Sigmoid colon (tissue), 7 donors: ENCODE data around the gene BDNF. TPM values are rescaled to one million over a fixed set of nuclear protein-coding genes. Genes with fewer than 3 reads are reported as not detected.

Experiments used
- DNase-seq: peaks from one replicate; pipeline ENCODE4 v3.0.0-alpha.2; 2019
- H3K27ac ChIP-seq, 4 donors: fragments of 200-600 bp; sonication (generic); one replicate each; pipeline ENCODE4 v1.5.1; 2016 to 2019; ENCODE audit warnings: mild to moderate bottlenecking in 1 of 4
- H3K27me3 ChIP-seq, 3 donors: fragments of 200-600 bp; sonication (generic); one replicate each; pipeline ENCODE4 v1.5.1; 2019; ENCODE audit warnings: mild to moderate bottlenecking in 1 of 3
- H3K36me3 ChIP-seq, 4 donors: fragments of 200-600 bp; sonication (generic); one replicate each; pipeline ENCODE4 v1.5.1; 2016 to 2019
- H3K4me1 ChIP-seq, 4 donors: fragments of 200-600 bp; sonication (generic); one replicate each; pipeline ENCODE4 v1.5.1; 2017 to 2019
- H3K4me3 ChIP-seq, 4 donors: fragments of 200-600 bp; sonication (generic); one replicate each; pipeline ENCODE4 v1.5.1; 2017 to 2019; ENCODE audit warnings: mild to moderate bottlenecking in 2 of 4, moderate library complexity in 1 of 4
- H3K9me3 ChIP-seq, 4 donors: fragments of 200-600 bp in 3 of 4; sonication (generic) in 3 of 4; one replicate each; pipeline versions ENCODE4 v1.5.1 to v1.6.1; 2013 to 2019
- EP300 ChIP-seq, 4 donors: sonication (generic); formaldehyde crosslinking; IDR thresholded peaks; one replicate each; pipeline ENCODE4 v1.6.1; 2017; ENCODE audit warnings: antibody characterized with exemption in 4 of 4
- POLR2A ChIP-seq, 2 donors: fragments of 450-650 bp; IDR thresholded peaks; one replicate each; pipeline ENCODE4 v1.6.1; 2016; ENCODE audit warnings: antibody characterized with exemption in 2 of 2, mild to moderate bottlenecking in 2 of 2, moderate library complexity in 2 of 2
- POLR2AphosphoS5 ChIP-seq, 4 donors: sonication (generic); formaldehyde crosslinking; IDR thresholded peaks; one replicate each; pipeline ENCODE4 v1.6.1; 2017; ENCODE audit warnings: antibody characterized with exemption in 4 of 4
- WGBS, 2 donors: extraction: QIAGEN DNeasy Blood & Tissue Kit; methylation state at CpG; one replicate each; pipeline ENCODE4 v1.1.7; 2013; 5-methylcytosine and 5-hydroxymethylcytosine counted together
- intact Hi-C: fragments of 100-400 bp; cut with DNase I; formaldehyde crosslinking; loops from one replicate; pipeline ENCODE4 v1.15.1; 2023
- polyA plus RNA-seq, 3 donors: library from polyadenylated mRNA; stranded (reverse); fragments of 200-250 nt; gene quantifications; one replicate each; pipeline ENCODE4 v1.2.3, GENCODE V29; 2013
- total RNA-seq, 4 donors: library from RNA; depleted of rRNA; stranded (reverse); fragments of >200 nt; gene quantifications; one replicate each; pipeline ENCODE4 v1.1.0, GENCODE V29; 2016
- TF ChIP-seq, protein P1 (sequence below), 4 experiments: fragments of 450-650 bp in 3 of 4; fragments of 200-600 bp in 1 of 4; IDR thresholded peaks; one replicate each; pipeline ENCODE4 v1.5.1; 2016 to 2019; ENCODE audit warnings: antibody characterized with exemption in 4 of 4, mild to moderate bottlenecking in 3 of 4, moderate library complexity in 2 of 4
- donor health status: healthy with polysubstance abuse.
- donor health status: Bipolar disorder and iron deficiency.
- donor health status: healthy.

Gene BDNF
- total and polyA plus RNA-seq, 7 donors: 0.10 to 1.1 (median 0.49) TPM; not detected in 2

DNA sequence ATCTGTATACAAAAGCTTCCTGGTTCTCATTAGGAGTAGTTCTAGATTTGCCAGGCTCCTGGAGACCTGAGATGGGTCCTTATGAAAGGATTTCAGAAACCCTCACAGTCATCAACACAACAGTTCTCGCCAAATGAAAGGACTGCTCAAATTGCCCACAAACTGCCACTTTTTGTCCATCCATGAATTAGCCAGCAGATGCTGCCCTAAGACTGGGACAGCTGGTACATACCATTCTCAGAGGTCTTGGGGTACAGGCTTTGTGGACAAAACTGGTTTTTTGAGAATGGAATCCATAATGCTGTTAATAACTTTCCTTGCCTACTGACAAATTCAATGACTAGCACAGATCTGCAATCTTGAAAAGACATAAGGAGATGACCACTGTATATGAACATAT is 23.4 kb upstream of the BDNF start:
- intact Hi-C loops: no loop called here
- Histone ChIP-seq H3K36me3 (no peaks in the 10 kb centered on the region), H3K4me3 (no peak overlapping the region), H3K9me3 (no peaks in the 10 kb centered on the region), H3K4me1 (peaks cover 0 to 31% (median 28%) of the 10 kb centered on the region in 4 donors), H3K27ac (no peak overlapping the region), H3K27me3 (peaks cover 39 to 62% (median 52%) of the 10 kb centered on the region in 3 donors)
- TF ChIP-seq, protein P1, sequence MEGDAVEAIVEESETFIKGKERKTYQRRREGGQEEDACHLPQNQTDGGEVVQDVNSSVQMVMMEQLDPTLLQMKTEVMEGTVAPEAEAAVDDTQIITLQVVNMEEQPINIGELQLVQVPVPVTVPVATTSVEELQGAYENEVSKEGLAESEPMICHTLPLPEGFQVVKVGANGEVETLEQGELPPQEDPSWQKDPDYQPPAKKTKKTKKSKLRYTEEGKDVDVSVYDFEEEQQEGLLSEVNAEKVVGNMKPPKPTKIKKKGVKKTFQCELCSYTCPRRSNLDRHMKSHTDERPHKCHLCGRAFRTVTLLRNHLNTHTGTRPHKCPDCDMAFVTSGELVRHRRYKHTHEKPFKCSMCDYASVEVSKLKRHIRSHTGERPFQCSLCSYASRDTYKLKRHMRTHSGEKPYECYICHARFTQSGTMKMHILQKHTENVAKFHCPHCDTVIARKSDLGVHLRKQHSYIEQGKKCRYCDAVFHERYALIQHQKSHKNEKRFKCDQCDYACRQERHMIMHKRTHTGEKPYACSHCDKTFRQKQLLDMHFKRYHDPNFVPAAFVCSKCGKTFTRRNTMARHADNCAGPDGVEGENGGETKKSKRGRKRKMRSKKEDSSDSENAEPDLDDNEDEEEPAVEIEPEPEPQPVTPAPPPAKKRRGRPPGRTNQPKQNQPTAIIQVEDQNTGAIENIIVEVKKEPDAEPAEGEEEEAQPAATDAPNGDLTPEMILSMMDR (IDR thresholded peaks at IDR 0.05): no peak
- TF ChIP-seq POLR2A (IDR thresholded peaks at IDR 0.05) (no peak), EP300 (IDR thresholded peaks at IDR 0.05) (no peak), POLR2AphosphoS5 (IDR thresholded peaks at IDR 0.05) (no peak)
- 91% methylated on average over 1 of the region's 1 CpG for WGBS, 2 donors
- no peak for DNase-seq

DNA sequence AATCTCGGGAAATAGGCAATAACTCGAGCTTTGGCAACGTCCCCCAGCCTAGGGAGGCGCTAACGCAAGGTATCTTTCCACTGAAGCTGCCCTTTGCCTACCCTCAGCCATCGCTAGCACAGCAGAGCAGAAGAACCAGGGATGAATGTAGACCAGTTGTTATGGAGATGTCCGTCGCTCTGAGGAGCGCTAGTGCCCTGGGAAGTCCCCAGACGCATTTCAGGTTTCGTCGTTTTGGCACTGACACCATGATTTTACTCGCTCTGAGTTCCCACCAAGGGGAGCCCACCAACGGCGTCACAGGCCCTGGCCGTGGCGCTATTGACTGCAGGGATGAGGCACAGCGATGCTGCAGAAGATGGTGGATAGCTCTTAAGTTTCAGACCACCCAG is 22.7 kb upstream of the BDNF start:
- 5 to 10% methylated on average over 18 of the region's 18 CpGs for WGBS, 2 donors
- Histone ChIP-seq H3K9me3 (no peaks in the 10 kb centered on the region), H3K4me1 (peaks cover 0 to 38% (median 33%) of the 10 kb centered on the region in 4 donors), H3K4me3 (peak overlapping the region in 2 of 4 donors; percentile 39 to 46), H3K27me3 (peaks cover 41 to 70% (median 58%) of the 10 kb centered on the region in 3 donors), H3K27ac (no peak overlapping the region), H3K36me3 (no peaks in the 10 kb centered on the region)
- intact Hi-C loops: no loop called here
- DNase-seq: no peak
- TF ChIP-seq POLR2A (IDR thresholded peaks at IDR 0.05): no peak
- TF ChIP-seq EP300 (IDR thresholded peaks at IDR 0.05): no peak
- TF ChIP-seq, protein P1 (IDR thresholded peaks at IDR 0.05): no peak
- TF ChIP-seq POLR2AphosphoS5 (IDR thresholded peaks at IDR 0.05): no peak

GRCh38 chr11:27722117-27722952 is 22.1 kb upstream of the BDNF start:
- Histone ChIP-seq H3K9me3 (no peaks in the 10 kb centered on the region), H3K27me3 (peaks cover 41 to 75% (median 63%) of the 10 kb centered on the region in 3 donors), H3K36me3 (no peaks in the 10 kb centered on the region), H3K27ac (no peak overlapping the region), H3K4me1 (peaks cover 0 to 39% (median 34%) of the 10 kb centered on the region in 4 donors), H3K4me3 (peak overlapping the region in 3 of 4 donors; percentile 30 to 46 (median 39))
- no peak for DNase-seq
- WGBS, 2 donors: 2% methylated on average over 60 of the region's 60 CpGs
- no peak for TF ChIP-seq EP300 (IDR thresholded peaks at IDR 0.05)
- TF ChIP-seq, protein P1 (IDR thresholded peaks at IDR 0.05): no peak
- no peak for TF ChIP-seq POLR2AphosphoS5 (IDR thresholded peaks at IDR 0.05)
- TF ChIP-seq POLR2A (IDR thresholded peaks at IDR 0.05): no peak
- intact Hi-C loops: no loop called here

DNA sequence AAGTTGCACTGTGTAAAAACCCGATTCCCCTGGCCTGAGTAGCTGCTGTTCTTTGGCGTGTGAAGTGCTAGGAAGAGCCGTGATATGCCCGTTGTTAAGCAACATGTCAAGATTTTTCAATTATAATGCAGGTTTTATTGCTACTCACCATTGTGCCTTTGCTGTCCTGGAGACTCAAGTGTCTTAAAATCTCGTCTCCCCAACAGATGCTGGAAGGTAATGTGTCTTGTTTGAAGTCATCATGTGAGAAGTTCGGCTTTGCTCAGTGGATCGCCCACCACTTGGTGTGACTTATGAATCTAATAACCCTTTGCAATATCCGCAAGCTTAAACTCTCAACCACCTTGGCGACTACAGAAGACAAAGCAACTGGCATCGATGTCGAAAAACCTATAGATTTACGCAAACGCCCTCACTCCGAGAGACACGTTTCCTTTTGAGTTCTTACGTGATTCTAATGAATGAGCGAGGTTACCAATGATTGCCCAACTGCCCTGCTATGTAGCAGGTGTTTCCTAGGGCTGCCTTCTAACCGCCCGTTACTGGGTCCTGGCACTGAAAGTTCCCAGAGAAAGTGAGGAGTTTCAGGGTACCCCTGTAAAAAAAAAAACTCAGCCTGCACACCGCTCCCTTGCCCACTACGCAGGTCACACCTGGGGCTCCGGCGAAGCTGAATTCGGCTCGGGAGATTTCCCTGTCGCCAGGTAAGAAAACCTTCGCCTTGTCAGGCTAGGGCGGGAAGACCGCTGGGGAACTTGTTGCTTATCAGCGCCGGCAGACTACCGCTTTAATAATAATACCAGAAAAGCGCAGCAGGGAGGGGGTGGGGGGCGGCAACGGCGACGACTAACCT is 21.2 kb upstream of the BDNF start:
- Histone ChIP-seq H3K27me3 (peaks cover 41 to 82% (median 64%) of the 10 kb centered on the region in 3 donors), H3K9me3 (no peaks in the 10 kb centered on the region), H3K4me3 (peak overlapping the region in 1 of 4 donors; percentile 46), H3K27ac (no peak overlapping the region), H3K36me3 (no peaks in the 10 kb centered on the region), H3K4me1 (peaks cover 0 to 39% (median 34%) of the 10 kb centered on the region in 4 donors)
- TF ChIP-seq POLR2A (IDR thresholded peaks at IDR 0.05): no peak
- no peak for TF ChIP-seq EP300 (IDR thresholded peaks at IDR 0.05)
- no peak for TF ChIP-seq POLR2AphosphoS5 (IDR thresholded peaks at IDR 0.05)
- TF ChIP-seq, protein P1 (IDR thresholded peaks at IDR 0.05): no peak
- 6 to 11% methylated on average over 37 of the region's 37 CpGs for WGBS, 2 donors
- no peak for DNase-seq
- intact Hi-C loops: no loop called here
